NCI-H2107 (cell line): ENCODE data around the gene LDAH.
"Not testable (repeated sequence)": the region's sequence is repeated elsewhere in the genome, so short reads cannot be mapped to it uniquely, and the experiment has no call there.

Source experiments
- DNase-seq: peaks from one replicate; lab custom pipeline; 2025; lab: John Stamatoyannopoulos, UW

The LDAH gene

GRCh38 chr2:20723543-20723942 lies 99.4 kb downstream of the LDAH start:
- DNase-seq: no peak

GRCh38 chr2:20722592-20723240 lies 100.2 kb downstream of the LDAH start:
- no peak for DNase-seq

- no peak for DNase-seq
These were observed 105.3 kb downstream of the LDAH start for GRCh38 chr2:20717641-20718040.

GRCh38 chr2:20716164-20716563 lies 106.7 kb downstream of the LDAH start:
- DNase-seq: not testable (repeated sequence)

- not testable (repeated sequence) for DNase-seq
These were observed 108.5 kb downstream of the LDAH start for GRCh38 chr2:20714412-20714811.

GRCh38 chr2:20713585-20713984 lies 109.3 kb downstream of the LDAH start:
- DNase-seq: not testable (repeated sequence)

GRCh38 chr2:20711641-20712040 lies 111.3 kb downstream of the LDAH start:
- not testable (repeated sequence) for DNase-seq

- no peak for DNase-seq
These were observed 115.3 kb downstream of the LDAH start for GRCh38 chr2:20707601-20708000.

- DNase-seq: no peak
These were observed 116.1 kb downstream of the LDAH start for GRCh38 chr2:20706786-20707185.

- DNase-seq: no peak
These were observed 116.7 kb downstream of the LDAH start for GRCh38 chr2:20706217-20706616.

GRCh38 chr2:20704886-20705285 lies 118.0 kb downstream of the LDAH start:
- no peak for DNase-seq

GRCh38 chr2:20702563-20702962 lies 120.3 kb downstream of the LDAH start:
- DNase-seq: no peak

GRCh38 chr2:20698916-20699613 lies 123.8 kb downstream of the LDAH start:
- DNase-seq: no peak

GRCh38 chr2:20697322-20697934 lies 125.5 kb downstream of the LDAH start:
- DNase-seq: no peak

- no peak for DNase-seq
These were observed 126.5 kb downstream of the LDAH start for GRCh38 chr2:20696366-20696765.

GRCh38 chr2:20693317-20693716 lies 129.6 kb downstream of the LDAH start:
- no peak for DNase-seq

- DNase-seq: no peak
These were observed 130.8 kb downstream of the LDAH start for GRCh38 chr2:20692081-20692480.

GRCh38 chr2:20691076-20691734 lies 131.7 kb downstream of the LDAH start:
- no peak for DNase-seq

GRCh38 chr2:20689428-20690264 lies 133.3 kb downstream of the LDAH start:
- DNase-seq: no peak

- no peak for DNase-seq
These were observed 135.6 kb downstream of the LDAH start for GRCh38 chr2:20687260-20687832.

- no peak for DNase-seq
These were observed 138.3 kb downstream of the LDAH start for GRCh38 chr2:20684581-20685063.
